WERI-Rb-1 (cell line): ENCODE results near the gene TCEAL3.
"Not testable (repeated sequence)": the region's sequence is repeated elsewhere in the genome, so short reads cannot be mapped to it uniquely, and the experiment has no call there.

Source experiments
- DNase-seq: peaks from one replicate; pipeline ENCODE4 v3.0.0-alpha.2; 2020
- H3K27ac ChIP-seq: fragments of 250-450 bp; sonication (Bioruptor Pico); 2 replicates; pipeline ENCODE4 v1.5.1; 2020; ENCODE audit warnings: mild to moderate bottlenecking, moderate library complexity
- H3K27me3 ChIP-seq: fragments of 250-450 bp; sonication (Bioruptor Pico); 2 replicates; pipeline ENCODE4 v1.5.1; 2021; ENCODE audit warnings: mild to moderate bottlenecking, low read depth, moderate library complexity; ENCODE audit not compliant: insufficient read depth, severe bottlenecking
- H3K36me3 ChIP-seq: fragments of 250-450 bp; sonication (Bioruptor Pico); 2 replicates; pipeline ENCODE4 v1.5.1; 2020; ENCODE audit warnings: mild to moderate bottlenecking, moderate library complexity
- H3K4me3 ChIP-seq: 2 replicates; pipeline ENCODE4 v1.5.1; 2011; ENCODE audit warnings: low read depth, mild to moderate bottlenecking, control low read depth, low read length
- H3K9me3 ChIP-seq: fragments of 250-450 bp; sonication (Bioruptor Pico); 2 replicates; pipeline ENCODE4 v1.5.1; 2021; ENCODE audit warnings: mild to moderate bottlenecking, moderate library complexity; ENCODE audit not compliant: severe bottlenecking
- CTCF ChIP-seq: IDR thresholded peaks from 2 replicates; pipeline ENCODE4 v1.5.1; 2011; ENCODE audit warnings: low read depth, mild to moderate bottlenecking, control low read depth, inconsistent platforms, low read length

TCEAL3 gene

GRCh38 chrX:103658681-103659433, 51.1 kb downstream of the TCEAL3 start:
- Histone ChIP-seq H3K27me3 (peaks cover 8% of the 10 kb centered on the region), H3K36me3 (no peaks in the 10 kb centered on the region), H3K9me3 (no peaks in the 10 kb centered on the region), H3K4me3 (no peak overlapping the region), H3K27ac (no peak overlapping the region)
- no peak for TF ChIP-seq CTCF
- no peak for DNase-seq

GRCh38 chrX:103659460-103659859, 51.7 kb downstream of the TCEAL3 start:
- H3K4me3 ChIP-seq: not testable (repeated sequence)

More at GRCh38 chrX:103659460-103659859, 51.7 kb downstream of the TCEAL3 start:
- not testable (repeated sequence) for H3K36me3 ChIP-seq, H3K9me3 ChIP-seq, DNase-seq, H3K27ac ChIP-seq
- peaks cover 11% of the 10 kb centered on the region for H3K27me3 ChIP-seq
